K562 (cell line): ENCODE data around the gene RHOC. TPM values are rescaled to one million over a fixed set of nuclear protein-coding genes. Genes with fewer than 3 reads are reported as not detected.
A peak's percentile ranks its signal among the peaks of the same experiment; 100 is the strongest.

Source experiments
- BACH1 ChIP-seq: fragments of 200-800 bp; sonication (Bioruptor generic); IDR thresholded peaks from 2 replicates; pipeline ENCODE4 v1.6.1; 2016; ENCODE audit warnings: missing genetic modification characterization, missing compliant biosample characterization
- BRCA1 ChIP-seq, 2 experiments: fragments of 450-650 bp in 1 of 2; sonication (generic) in 1 of 2; formaldehyde crosslinking in 1 of 2; IDR thresholded peaks; 2 replicates each; pipeline versions ENCODE4 v1.5.0 to v1.6.1; 2017 to 2020; ENCODE audit warnings: mild to moderate bottlenecking in 1 of 2, missing genetic modification reagents in 1 of 2
- CBFA2T2 ChIP-seq: fragments of 450-650 bp; conservative IDR thresholded peaks from 2 replicates; pipeline ENCODE4 v1.6.1; 2017; ENCODE audit warnings: mild to moderate bottlenecking
- CLOCK ChIP-seq: fragments of 250-450 bp; sonication (Bioruptor Pico); IDR thresholded peaks from 2 replicates; pipeline ENCODE4 v1.4.0; 2020; ENCODE audit warnings: mild to moderate bottlenecking, moderate library complexity, borderline replicate concordance
- CREBBP ChIP-seq: IDR thresholded peaks from one replicate; pipeline ENCODE4 v1.6.1; 2012; ENCODE audit warnings: low read depth, mild to moderate bottlenecking, control low read depth, inconsistent platforms, low read length
- CTCFL ChIP-seq: IDR thresholded peaks from 2 replicates; pipeline ENCODE4 v1.6.1; 2011; ENCODE audit warnings: borderline replicate concordance, low read depth, mild to moderate bottlenecking, moderate library complexity, low read length; ENCODE audit not compliant: insufficient read depth, poor library complexity, severe bottlenecking
- E2F1 ChIP-seq: sonication (generic); formaldehyde crosslinking; IDR thresholded peaks from 2 replicates; pipeline ENCODE4 v1.8.1; 2023; ENCODE audit warnings: mild to moderate bottlenecking, missing genetic modification reagents, moderate library complexity
- EGR1 ChIP-seq: fragments of 450-650 bp; conservative IDR thresholded peaks from 2 replicates; pipeline ENCODE4 v1.6.1; 2017; ENCODE audit warnings: mild to moderate bottlenecking
- HNRNPL ChIP-seq: fragments of 200-400 bp; formaldehyde crosslinking; IDR thresholded peaks from 2 replicates; pipeline ENCODE4 v1.6.1; 2017; ENCODE audit warnings: low read depth, mild to moderate bottlenecking, low read length
- ILF3 ChIP-seq: fragments of 450-650 bp; IDR thresholded peaks from 2 replicates; pipeline ENCODE4 v1.6.1; 2018; ENCODE audit warnings: antibody characterized with exemption, mild to moderate bottlenecking, moderate library complexity, borderline replicate concordance
- MCM2 ChIP-seq: fragments of 450-650 bp; IDR thresholded peaks from 2 replicates; pipeline ENCODE4 v1.6.1; 2017; ENCODE audit warnings: low read depth, mild to moderate bottlenecking
- MIER1 ChIP-seq: fragments of 450-650 bp; IDR thresholded peaks from 2 replicates; pipeline ENCODE4 v1.6.1; 2016; ENCODE audit warnings: antibody characterized with exemption, mild to moderate bottlenecking, low read depth
- POLR2A ChIP-seq: fragments of 450-650 bp; conservative IDR thresholded peaks from 2 replicates; pipeline ENCODE4 v1.6.1; 2016
- POLR2B ChIP-seq: fragments of 450-650 bp; IDR thresholded peaks from 2 replicates; pipeline ENCODE4 v1.6.1; 2018; ENCODE audit warnings: low read depth; ENCODE audit not compliant: partially characterized antibody
- SOX6 ChIP-seq: fragments of 450-650 bp; IDR thresholded peaks from 2 replicates; pipeline ENCODE4 v1.6.1; 2014; ENCODE audit warnings: mild to moderate bottlenecking
- STAT6 ChIP-seq: sonication (generic); formaldehyde crosslinking; IDR thresholded peaks from 2 replicates; pipeline ENCODE4 v1.8.1; 2023; ENCODE audit warnings: mild to moderate bottlenecking, missing genetic modification reagents
- WHSC1 ChIP-seq: IDR thresholded peaks from one replicate; pipeline ENCODE4 v1.6.1; 2012; ENCODE audit warnings: low read length, control low read depth, inconsistent platforms
- ZNF507 ChIP-seq: conservative IDR thresholded peaks from 2 replicates; pipeline ENCODE4 v1.6.1; 2017; ENCODE audit warnings: missing genetic modification characterization, missing compliant biosample characterization
- ZNF668 ChIP-seq: fragments of 250-450 bp; sonication (Bioruptor Pico); IDR thresholded peaks from 2 replicates; pipeline ENCODE4 v1.8.0; 2022; ENCODE audit warnings: mild to moderate bottlenecking, inconsistent platforms
- ZSCAN29 ChIP-seq: fragments of 450-650 bp; IDR thresholded peaks from 2 replicates; pipeline ENCODE4 v1.6.1; 2017
- polyA plus RNA-seq, 8 experiments: library from polyadenylated mRNA; depleted of rRNA in 4 of 8; stranded (reverse) in 5 of 8; unstranded in 3 of 8; fragments of >200 nt; fragmentation: Nextera tagmentation in 2 of 8; fragmentation: Illumina TruSeq in 1 of 8; extraction: Ambion mirVana in 2 of 8; extraction: Trizol in 1 of 8; gene quantifications; 2 replicates each; pipeline versions ENCODE4 v1.2.1 to v1.2.3, GENCODE V29; 2011 to 2014; ENCODE audit warnings: inconsistent platforms in 1 of 8, missing spikeins in 1 of 8
- total RNA-seq, 7 experiments: library from RNA; depleted of rRNA in 6 of 7; stranded (reverse); fragments of >200 nt in 6 of 7; fragmentation: Illumina TruSeq in 2 of 7; extraction: Trizol in 2 of 7; gene quantifications; 2 replicates each; pipeline versions ENCODE4 v1.2.1 to v1.2.3, GENCODE V29; 2011 to 2021; ENCODE audit warnings: low replicate concordance in 1 of 7

The RHOC gene
- total and polyA plus RNA-seq, 9 of the 15 experiments (the other 6 are each of a cell fraction or from before 2014, with no cell fraction given), result 35.2 to 364 (median 204) TPM

GRCh38 chr1:112698366-112699310, 8.3 kb downstream of the RHOC start (continued):
- no peak for TF ChIP-seq WHSC1
- TF ChIP-seq STAT6 (CRISPR knock-in tag), result no peak
- TF ChIP-seq ZNF507 (tag), result no peak
- no peak for TF ChIP-seq BACH1
- peak; percentile 58 for TF ChIP-seq SOX6
- TF ChIP-seq EGR1, result peak; percentile 59
- no peak for TF ChIP-seq CTCFL
- no peak for TF ChIP-seq E2F1 (CRISPR knock-in tag)
- no peak for TF ChIP-seq BRCA1 (IDR thresholded peaks at IDR 0.05)
- TF ChIP-seq BRCA1 (CRISPR knock-in tag; IDR thresholded peaks at IDR 0.05), result 0 out of 2 replicates have a peak, but pooled peaks have one; percentile 35
- no peak for TF ChIP-seq ZSCAN29
- no peak for TF ChIP-seq ILF3
- TF ChIP-seq POLR2A, result peak; percentile 67
- TF ChIP-seq MIER1, result no peak
- TF ChIP-seq MCM2, result no peak
- no peak for TF ChIP-seq CLOCK (CRISPR knock-in tag)
- no peak for TF ChIP-seq HNRNPL
- peak; percentile 54 for TF ChIP-seq POLR2B
- no peak for TF ChIP-seq ZNF668
- TF ChIP-seq CBFA2T2, result peak; percentile 32; the same call in 1 of the 2 replicates
- TF ChIP-seq CREBBP, result no peak
